ENCODE measurements around the gene AFDN.
"Not testable (repeated sequence)": the region's sequence is repeated elsewhere in the genome, so short reads cannot be mapped to it uniquely, and the experiment has no call there.

The AFDN gene

DNA sequence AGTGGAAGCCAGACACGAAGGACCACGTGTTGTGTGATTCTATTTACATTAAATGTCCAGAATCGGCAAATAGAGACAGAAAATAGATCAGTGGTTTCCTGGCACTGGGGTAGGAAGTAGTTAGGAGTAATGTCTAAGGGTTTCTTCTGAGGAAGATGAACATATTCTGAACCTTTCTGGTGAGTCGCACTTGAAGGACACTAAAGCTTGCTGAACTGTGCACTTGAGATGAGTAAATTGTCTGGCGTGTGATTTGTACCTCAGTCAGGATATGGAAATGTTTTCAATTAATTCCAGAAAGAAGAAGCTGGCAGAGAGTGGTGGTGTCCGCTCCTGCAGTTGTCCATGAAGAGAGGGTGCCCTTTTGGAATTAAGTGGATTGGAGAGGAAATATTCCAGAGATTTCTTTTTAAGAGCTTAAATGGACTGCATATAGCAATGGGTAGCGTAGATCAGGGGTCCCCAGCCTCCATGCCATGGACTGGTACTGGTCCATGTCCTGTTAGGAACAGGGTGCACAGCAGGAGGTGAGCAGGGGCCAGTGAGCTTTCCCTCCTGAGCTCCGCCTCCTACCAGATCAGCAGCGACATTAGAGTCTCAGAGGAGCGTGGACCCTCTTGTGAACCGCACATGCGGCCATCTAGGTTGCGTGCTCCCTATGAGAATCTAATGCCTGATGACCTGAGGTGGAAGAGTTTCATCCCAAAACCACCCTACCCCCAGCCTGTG is 158.3 kb downstream of the AFDN start:
- no peak for DNase-seq

DNA sequence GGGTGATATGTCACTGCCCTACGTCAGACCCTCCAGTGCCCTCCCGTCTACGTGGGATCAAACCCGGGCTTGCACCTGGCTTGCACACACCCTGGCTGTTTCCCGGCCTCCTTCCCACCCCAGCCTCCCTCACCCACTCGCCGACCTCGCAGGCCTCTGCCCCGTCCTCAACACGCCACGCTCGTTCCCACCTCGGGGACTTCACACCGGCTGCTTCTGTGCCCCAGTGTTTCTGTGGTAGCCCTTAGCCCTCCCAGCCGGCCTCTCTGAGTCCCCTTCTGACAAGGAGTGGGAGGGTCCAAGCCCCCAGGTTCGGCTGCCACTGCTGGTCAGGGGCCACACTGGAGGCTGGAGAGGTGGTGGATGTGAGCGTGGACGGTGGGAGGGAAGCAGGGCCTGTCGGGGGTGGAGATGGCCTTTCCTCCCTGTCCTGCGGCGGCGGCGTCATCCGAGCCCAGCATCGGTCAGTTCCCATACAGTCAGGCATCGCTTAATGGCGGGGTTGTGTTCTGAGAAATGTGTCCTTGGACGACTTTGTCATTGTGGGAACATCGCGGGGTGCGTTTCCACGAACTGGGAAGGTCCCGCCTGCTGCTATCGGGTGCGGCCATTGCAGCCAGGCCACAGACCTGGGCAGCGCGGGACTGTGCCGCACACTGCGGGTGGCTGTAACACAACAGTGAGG is 159.3 kb downstream of the AFDN start:
- no peak for DNase-seq

DNA sequence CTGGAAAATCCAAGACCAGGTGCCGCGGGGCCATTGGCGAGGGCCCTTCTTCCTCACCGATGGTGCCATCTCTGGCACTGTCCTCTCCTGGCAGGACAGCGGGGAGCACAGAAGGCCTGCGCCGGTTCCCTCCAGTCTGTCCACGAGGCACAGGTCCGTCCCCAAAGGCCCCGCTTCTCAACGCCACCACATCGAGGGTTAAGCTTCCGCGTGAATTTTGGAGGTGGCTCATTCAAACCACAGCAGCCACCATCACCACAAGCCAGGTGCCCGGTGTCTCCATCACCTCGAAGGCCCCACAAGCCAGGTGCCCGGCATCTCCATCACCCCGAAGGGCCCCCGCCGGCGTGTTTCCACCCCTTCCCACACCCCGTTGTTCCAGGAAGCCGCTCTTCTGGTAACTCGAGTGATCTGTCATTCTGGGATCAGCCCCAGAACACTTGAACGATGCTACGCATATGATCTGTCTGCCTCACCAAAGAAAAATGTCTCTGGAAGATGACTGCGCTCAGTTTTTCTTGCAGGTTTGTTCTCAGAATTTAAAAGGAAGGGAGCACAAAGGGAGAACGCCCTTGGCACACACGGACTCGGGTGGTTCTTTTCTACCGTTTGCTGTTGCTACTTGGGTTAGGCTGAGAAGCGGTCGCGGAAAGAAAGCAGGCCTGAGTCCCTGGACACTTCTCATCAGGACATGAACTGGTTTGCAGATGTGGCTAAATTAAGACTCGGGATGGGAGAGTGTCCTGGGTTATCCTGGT is 160.9 kb downstream of the AFDN start:
- no peak for DNase-seq

DNA sequence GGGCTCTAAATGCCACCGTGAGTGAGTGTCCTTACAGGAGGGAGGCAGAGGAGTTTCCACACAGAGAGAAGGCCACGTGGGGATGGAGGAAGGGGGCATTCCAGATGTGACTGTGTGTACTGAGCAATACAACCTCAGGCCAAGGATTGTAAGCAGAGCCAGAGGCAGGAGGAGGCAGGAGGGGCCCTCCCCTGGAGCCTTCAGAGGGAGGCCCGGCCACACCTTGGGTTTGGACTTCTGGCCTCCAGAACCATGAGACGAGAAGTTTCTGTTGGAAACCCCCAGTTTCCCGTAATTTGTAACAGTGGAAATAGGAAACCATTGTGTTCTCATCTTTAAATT is 161.4 kb downstream of the AFDN start:
- no peak for DNase-seq

DNA sequence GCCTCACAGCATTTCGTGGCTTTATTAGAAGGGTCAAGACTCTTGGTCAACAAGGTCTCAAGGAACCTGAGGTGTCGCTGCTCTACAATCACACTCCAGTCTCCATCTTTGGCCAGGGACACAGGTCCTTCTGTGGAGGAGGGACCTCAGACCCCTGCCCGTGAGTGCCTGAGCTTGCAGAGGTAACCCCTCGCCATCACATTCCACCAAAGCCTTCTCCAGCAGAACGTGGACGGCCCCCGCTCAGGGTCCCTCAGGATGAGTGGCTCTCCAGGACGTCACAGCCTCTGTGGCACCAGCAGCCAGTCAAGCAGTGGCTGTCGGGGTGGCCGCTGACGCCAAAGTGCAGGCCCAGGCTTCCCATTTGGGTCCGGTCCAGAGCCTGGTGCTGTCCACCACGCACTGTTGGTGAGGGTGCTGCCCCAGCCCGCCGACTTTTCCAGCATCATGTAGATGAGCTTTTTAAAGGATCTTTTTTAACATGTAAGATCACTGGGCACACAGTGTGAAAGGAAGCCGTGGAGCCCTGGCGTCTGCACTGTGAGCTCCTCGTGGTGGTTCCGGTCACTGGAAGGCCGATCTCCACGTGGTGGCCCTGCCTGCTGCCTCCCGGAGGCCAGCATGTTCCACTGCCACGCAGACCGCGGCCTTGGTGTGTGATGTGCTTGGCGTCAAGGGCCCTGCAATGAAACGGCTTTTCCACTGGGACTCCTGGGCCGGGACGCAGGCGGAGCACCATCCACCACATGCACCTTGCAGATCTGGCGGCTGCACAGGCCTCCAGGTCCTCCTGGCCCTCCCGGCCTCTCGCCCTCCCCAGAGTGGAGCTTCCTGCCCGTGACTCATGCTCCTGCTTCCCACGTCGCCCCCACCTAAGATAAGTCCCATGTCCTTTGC is 162.5 kb downstream of the AFDN start:
- DNase-seq = no peak

DNA sequence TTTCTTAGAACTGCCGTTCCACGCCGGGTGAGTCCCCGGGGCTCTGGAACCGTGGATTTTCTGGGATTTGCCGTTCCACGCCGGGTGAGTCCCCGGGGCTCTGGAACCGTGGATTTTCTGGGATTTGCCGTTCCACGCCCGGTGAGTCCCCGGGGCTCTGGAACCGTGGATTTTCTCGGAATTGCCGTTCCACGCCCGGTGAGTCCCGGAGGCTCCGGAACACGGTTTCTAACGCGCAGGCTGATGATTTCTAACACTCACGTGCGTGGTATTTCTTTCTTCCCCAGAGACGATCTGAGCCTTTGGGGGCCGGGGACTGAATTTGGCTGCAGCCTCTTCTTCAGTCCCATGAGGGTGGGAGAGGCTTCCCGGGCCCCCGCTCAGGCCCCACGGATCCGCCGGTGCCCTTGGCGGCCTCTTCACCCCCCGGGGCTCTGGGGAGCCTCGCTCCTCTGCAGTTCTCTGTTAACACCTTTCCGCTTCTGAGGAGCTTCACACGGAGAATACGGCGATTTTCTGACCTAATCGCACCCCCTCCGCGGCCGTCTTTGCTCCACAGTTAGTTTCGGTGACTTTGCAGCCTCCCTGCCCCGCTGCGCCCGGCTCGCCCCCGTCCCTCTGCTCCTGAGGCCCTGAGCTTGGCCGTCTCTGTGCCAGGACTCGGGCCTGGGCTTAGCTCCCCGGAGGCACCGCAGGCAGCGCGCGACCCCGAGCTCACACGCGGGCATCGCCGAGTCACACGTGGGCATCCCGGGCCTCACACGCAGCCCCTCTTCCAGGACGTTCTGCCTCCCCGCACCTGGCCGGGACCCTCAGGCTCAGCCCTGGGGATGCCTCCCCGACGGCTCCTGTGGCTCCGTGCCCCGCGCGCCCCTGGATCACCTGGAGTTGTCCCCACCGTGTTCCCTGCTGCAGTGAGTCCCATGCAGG is 163.6 kb downstream of the AFDN start:
- DNase-seq = no peak

DNA sequence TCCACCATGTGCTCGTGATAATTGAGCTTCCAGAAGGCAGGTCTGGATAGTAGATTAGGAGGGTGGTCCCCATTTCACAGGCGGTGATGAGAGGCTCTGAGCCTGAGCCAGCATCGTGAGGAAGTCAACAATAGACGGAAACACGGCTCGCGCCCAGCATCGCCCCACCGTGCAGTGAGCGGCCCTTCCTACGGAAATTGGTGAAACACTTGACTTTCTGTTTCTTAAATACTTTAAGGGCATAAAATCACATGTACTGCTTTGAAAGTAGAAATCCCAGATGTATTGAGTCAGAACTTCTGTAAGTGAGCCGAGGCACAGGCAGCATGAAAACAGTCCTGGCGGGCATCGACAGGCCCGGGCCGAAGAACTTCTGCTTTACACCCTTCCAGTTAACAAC is 166.5 kb downstream of the AFDN start:
- DNase-seq = no peak

DNA sequence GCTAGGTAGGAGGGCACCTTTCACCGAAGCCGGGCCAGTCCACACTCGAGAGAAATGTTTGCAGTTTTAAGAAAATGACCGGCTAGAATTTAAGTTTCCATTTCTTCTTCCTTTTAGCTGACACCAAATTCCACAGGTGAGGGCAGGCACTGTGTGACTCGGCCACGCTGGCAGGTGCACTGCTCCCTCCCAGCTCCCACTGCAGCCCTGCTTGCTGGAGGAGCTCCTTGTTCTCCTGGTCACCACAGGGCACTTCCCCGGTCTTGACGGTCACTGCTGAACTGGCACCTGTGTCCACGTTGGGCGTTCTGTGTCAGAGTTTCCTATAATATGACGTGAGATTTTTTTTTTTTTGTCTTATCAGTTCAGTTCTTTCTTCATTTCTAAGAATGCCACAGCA is 167.1 kb downstream of the AFDN start:
- no peak for DNase-seq

DNA sequence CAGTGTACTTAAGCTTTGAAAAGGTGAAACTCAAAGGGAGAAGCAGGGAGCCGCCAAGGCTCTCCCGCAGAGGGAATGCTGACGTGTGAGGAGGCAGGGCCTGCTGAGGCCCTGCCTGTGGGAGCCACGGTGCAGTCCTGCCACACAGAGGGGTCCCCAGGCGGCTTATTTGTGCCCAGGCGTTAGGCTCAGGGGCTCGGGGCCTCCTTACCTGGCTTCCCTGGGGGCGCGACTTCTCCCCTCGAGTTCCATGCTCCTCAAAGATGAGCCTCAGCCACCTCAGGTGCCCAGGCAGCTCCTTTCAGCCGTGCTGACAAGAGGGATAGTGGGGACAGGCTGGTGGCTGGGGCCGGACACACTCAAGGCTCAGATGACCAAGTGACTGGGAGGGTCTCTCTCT is 168.6 kb downstream of the AFDN start:
- DNase-seq = no peak

DNA sequence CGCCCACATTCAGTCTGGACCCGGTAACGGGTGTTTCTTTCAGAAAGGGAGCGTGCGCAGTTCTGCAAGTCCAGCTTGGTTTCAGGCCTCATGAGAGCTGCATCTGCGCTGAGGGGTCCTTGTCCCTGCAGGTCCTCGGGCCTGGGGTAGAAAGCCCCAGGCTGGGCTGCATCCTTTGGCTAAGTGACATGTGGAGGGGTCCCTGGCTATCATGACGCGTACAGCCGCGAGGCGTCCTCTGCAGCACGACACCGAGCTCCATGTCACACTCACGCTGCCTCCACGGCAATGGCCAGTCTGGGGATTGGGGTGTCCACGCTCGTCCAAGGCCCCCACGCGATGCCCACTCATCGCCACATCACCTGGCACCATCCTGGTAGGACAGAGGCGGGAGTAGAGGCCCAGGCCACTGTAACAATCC is 169.0 kb downstream of the AFDN start:
- DNase-seq = no peak

DNA sequence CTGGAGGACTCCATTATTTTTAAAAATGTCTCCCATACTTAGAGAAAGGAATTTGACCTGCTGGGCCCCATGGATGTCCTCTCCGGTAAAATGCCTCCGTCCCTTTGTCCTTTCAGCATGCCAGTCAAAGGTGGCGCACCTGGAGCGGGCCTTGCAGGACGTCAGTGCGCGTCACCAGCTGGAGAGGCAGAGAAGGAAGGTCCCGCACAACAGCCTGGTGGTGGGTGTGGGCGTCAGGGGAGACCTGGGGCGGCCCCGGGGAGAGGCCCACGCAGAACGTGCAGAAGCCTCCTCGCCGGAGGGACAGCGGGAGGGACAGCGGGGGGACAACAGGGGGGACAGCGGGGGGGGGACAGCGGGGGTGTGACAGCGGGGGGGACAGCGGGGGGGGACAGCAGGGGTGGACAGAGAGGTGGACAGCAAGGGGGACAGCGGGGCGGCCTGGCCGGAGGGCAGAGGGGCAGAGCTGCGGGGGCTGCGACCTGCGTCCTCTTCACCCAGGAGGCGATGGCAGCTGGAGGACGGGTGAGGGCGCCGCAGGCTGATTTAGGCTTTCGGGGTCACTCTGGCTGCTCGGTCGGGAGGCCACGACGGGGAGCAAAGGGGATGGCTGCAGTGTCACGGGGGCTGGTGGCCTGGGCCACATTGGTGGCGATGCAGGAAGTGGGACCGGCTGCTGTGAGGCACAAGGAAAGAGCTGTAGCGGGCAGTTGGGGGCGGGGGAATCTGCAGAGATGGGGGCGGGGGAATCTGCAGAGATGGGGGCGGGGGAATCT is 169.9 kb downstream of the AFDN start:
- no peak for DNase-seq

DNA sequence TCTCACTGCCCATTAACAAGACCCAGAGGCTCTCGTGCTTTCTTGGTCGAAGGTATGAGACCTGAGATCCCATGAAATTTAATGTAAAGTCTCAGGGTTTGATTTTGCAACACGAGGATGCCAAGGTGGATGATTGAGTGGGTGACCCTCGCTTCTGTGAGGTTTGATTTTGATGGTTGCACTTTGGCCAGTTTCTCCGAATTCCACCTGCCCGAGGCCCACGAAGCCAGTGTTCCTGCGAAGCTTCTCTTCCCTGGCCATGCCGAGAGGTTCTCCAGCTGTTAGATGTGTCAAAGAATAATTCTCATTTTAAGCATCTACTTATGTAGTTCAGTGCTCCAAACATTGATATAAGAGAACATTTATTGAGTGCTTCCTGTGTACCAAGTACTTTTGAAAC is 170.9 kb downstream of the AFDN start, which contains the start of gene KIF25:
TSS of gene KIF25 (plus strand) at position 30 of the 400 bp plus-strand sequence. CDS start 31,915 bp downstream, outside the sequence.
- no peak for DNase-seq

DNA sequence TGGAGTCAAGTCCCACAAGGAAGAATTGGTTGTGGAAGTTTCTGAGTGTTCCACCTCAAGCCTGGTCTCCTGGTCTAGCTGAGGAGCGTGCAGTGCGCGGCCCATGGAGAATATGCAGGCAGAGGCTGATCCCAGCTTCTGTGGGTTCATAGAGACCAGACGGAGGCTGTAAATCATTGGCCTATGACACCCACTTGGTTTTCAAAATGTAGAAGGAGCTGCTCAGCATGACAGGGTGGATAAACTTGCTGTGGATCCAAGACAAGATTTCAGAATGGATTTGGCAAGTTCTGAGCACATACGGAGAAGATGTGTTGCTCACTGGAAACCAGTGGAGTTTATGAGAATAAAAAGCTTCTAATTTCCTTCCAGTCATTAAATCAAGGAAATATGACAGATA is 171.5 kb downstream of the AFDN start:
- DNase-seq = no peak

DNA sequence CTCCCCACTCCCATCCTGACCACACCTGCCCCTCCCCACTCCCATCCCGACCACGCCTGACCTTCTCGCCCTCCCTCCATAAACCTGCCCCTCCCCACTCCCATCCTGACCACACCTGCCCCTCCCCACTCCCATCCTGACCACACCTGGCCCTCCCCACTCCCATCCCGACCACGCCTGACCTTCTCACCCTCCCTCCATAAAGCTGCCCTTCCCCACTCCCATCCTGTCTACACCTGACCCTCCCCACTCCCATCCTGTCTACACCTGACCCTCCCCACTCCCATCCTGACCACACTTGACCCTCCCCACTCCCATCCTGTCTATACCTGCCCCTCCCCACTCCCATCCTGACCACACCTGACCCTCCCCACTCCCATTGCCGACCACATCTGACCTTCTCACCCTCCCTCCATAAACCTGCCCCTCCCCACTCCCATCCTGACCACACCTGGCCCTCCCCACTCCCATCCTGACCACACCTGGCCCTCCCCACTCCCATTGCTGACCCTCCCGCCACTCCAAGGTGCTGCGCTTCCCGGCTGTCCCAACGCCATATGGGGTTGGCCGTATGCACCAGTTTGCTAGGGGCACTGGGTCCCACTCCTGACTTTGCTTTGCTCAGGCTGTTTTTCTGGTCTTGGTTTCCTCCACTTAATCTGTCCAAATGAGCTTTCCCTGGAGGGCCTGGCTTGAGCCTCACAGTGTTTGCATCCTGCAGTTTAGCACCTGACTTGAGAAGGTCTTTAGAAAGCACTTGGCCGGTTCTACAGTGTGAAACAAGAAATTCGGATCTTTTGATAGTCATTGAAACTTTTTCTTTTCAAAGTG is 173.7 kb downstream of the AFDN start:
- DNase-seq = no peak

DNA sequence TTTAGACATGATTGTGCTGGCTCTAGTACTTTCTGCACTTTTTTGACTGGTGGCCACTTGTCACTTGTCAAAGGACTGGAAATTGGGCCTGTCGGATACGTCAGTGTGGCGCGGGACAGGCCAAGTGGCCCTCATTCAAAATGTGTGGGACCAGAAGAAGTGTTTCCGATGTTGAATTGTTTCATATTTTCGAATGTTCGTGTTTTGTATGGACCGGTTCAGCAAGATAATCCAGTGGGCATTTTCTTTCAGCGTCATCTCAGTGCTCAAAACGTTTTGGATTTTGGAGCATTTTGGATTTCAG is 174.3 kb downstream of the AFDN start:
- DNase-seq = no peak

DNA sequence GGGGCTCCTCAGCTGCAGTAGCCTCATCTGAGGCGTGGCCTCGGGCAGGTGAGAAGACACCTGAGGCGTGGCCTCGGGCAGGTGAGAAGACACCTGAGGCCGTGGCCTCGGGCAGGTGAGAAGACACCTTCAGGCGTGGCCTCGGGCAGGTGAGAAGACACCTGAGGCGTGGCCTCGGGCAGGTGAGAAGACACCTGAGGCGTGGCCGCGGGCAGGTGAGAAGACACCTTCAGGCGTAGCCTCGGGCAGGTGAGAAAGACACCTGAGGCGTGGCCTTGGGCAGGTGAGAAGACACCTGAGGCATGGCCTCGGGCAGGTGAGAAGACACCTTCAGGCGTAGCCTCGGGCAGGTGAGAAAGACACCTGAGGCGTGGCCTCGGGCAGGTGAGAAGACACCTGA is 174.8 kb downstream of the AFDN start:
- not testable (repeated sequence) for DNase-seq

DNA sequence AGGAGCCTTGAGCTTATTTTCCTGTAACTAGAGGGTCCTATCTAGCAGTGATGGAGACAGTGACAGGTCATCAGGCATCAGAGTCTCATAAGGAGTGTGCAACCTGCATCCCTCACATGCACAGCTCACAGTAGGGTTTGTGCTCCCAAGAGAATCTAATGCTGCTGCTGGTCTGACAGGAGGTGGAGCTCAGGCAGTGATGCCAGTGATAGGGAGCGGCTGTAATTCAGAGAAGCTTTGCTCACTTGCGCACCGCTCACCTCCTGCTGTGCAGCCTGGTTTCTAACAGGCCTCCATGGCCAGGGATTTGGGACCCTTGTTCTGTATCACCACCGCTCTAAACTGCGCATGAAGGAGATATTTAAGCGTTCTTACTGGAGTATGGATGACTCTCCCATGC is 176.1 kb downstream of the AFDN start:
- no peak for DNase-seq

DNA sequence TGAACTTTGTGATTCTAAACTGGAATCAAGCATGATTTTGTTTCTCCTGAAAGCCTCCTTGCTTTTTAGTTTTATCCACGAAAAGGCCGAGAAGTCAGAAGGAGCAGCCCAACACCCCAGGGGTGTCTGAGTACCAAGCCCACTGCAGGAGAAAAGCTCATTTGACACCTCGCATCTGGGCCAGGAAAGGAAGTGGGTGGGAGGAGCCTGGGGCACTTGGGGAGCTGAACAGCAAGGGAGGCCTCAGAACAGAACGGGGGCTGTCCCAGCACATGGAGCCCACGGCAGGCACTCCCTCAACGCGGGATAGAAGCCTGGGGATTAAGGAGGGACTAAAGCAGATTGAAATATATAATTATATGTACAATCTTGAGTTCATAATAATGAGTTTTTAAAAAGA is 177.3 kb downstream of the AFDN start:
- no peak for DNase-seq

DNA sequence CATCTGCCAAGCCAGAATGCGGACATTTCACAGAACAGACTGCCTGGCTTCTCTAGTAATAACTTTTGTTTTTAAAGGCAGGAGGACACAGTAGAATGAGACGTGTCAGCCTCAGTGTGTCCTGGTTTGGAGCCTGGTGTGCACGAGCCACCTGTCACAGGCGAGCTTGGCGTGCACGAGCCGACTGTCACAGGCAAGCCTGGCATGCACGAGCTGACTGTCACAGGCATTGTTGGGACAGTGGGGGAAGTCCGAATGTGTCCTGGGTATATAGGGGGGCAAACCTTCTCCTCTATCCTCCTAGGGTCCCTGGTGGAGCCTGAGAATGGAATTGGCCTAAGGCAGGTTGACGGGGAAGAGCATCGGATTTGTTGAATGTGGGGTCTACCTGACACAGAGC is 178.2 kb downstream of the AFDN start:
- DNase-seq = no peak

DNA sequence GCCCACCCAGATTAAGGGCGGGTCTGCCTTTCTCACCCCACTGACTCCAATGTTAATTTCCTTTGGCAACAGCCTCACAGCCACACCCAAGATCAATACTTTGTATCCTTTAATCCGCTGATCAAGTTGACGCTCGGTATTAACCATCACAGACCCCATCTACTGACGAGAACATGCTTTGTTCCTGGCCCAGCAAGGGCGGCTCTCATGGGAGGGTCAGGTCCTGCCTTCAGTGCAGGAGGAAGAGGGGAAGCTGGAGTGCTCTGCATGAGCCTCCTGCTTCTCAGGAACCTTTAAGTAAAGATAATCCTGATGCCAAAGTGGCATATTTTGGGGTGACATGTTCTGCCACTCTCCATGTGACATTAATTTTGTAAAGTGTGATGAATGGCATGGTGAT is 179.1 kb downstream of the AFDN start:
- DNase-seq = no peak
